Adrenal gland (tissue), 5 donors: ENCODE measurements around the gene MPP1.

Experiments
- POLR2A ChIP-seq, 2 donors: fragments of 450-650 bp; IDR thresholded peaks; one replicate each; pipeline ENCODE4 v1.6.1; 2017; ENCODE audit warnings: antibody characterized with exemption in 2 of 2, mild to moderate bottlenecking in 2 of 2, moderate library complexity in 1 of 2
- TF ChIP-seq, protein P1 (sequence below), 6 experiments: fragments of 450-650 bp in 4 of 6; fragments of 200-600 bp in 2 of 6; sonication (generic) in 1 of 6; IDR thresholded peaks; 1 replicate in 5 of 6; 2 replicates in 1 of 6; pipeline versions ENCODE4 v1.5.1 to v1.8.0; 2016 to 2021; ENCODE audit warnings: antibody characterized with exemption in 6 of 6, mild to moderate bottlenecking in 2 of 6, moderate library complexity in 1 of 6
- donor health status: DM: no; HTN: no; CAD: no.

DNA sequence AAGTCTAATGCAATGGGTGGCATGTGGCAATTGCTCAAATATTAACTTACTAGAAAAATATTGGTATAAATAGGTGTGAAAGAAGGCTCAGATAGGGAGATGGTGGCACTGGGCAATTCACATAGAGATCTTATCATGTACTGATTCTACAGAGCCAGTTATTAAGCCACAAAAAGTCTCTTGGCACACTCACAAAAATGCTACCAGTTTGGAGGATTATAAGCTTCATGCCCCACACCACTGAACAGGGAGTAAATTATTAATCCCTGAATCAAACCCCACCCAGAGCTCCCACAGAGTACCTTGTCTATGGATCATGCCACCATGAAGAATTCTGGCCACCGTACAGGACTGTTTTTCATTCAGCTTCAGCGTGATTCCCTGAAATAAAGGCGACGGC lies 13.8 kb downstream of the MPP1 start:
- TF ChIP-seq, protein P1, sequence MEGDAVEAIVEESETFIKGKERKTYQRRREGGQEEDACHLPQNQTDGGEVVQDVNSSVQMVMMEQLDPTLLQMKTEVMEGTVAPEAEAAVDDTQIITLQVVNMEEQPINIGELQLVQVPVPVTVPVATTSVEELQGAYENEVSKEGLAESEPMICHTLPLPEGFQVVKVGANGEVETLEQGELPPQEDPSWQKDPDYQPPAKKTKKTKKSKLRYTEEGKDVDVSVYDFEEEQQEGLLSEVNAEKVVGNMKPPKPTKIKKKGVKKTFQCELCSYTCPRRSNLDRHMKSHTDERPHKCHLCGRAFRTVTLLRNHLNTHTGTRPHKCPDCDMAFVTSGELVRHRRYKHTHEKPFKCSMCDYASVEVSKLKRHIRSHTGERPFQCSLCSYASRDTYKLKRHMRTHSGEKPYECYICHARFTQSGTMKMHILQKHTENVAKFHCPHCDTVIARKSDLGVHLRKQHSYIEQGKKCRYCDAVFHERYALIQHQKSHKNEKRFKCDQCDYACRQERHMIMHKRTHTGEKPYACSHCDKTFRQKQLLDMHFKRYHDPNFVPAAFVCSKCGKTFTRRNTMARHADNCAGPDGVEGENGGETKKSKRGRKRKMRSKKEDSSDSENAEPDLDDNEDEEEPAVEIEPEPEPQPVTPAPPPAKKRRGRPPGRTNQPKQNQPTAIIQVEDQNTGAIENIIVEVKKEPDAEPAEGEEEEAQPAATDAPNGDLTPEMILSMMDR (IDR thresholded peaks at IDR 0.05): no peak
- TF ChIP-seq POLR2A (IDR thresholded peaks at IDR 0.05): no peak
